GM10847 (cell line): ENCODE data around the gene JAM2.

Source experiments
- POLR2A ChIP-seq: IDR thresholded peaks from 2 replicates; pipeline ENCODE4 v1.6.1; 2011; ENCODE audit not compliant: insufficient read length; ENCODE audit errors: extremely low read depth

The JAM2 gene

DNA sequence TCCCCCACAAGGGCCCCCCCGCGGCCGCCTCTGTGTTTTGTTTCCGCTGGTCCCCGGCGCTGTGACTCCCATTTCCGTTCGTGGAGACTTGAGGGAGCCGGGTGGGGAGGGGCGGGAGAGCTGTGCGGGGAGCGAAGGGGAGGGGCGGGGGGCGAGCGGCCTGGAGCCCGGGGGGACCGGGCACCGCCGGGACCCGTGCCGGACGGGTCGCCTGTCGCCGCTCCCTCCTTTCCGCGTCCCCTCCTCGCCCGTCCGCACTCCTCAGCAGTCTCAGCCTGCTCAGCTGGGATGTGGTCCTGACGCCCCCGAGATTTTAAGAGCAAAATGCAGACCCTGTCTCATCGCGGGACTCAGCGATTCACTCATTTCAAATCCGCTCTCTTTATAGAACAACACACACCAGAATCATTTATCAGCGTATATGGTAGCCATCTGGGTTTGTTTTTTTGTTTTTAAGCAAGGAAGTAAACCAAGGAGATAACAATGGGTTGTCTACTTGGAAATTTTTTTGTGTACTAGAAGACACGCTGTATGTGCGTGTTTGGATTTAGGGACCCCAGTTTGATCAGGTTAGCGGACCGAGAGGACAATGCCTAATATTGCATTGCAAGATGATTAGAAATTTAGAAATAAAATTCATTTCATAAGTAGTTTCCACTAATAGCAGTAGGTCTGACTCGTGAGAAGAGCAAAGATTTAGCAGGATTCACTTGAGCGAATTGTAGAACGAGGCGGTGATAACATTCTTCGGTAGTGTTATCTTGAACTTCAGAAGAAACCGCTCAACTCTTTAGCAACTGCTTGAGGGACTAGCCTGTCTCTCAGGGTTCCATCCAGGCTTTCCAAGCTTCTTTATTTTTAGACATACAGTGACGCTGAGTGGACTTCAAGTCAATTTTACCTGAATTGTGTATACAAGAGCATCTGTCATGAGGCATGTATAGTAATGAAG is 96.9 kb downstream of the JAM2 start:
- no peak for TF ChIP-seq POLR2A

DNA sequence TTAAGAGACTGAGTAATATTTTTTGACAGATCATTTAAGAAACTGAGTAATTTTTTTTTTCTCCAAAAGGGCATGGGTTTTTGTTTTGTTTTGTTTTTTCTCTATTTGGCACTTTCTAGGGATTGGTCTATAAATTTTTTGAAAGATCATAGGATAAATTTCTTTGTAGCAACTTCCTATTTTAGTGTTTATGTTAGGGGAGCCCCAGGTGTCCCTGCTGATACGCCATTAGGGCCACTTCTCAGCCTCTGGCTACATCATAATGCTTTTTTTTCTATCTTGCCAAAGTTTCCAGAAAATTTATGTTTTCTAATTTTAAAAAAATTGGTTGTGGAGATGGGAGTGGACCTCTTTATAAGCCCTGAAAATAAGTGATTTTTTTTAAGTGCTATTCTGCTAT is 98.4 kb downstream of the JAM2 start:
- TF ChIP-seq POLR2A: no peak

DNA sequence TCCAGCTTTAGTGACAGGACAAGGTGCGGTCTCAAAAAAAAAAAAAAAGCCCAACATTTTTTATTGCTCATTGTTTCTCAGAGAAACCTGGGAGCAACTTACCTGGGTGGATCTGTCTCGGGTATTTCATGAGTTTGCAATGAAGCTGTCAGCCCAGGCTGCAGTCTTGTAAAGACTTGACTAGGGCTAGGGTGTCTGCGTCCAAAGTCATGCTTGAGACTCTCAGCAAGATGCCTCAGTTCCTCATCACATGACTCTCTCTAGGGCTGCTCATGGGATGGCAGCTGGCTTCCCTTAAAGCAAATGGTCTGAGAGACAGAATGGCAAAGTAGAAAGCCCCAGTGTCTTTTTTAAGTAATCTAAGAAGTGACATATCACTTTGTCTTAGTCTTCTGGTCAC is 103.8 kb downstream of the JAM2 start:
- no peak for TF ChIP-seq POLR2A

GRCh38 chr21:25744854-25745253 is 105.8 kb downstream of the JAM2 start:
- TF ChIP-seq POLR2A: no peak

DNA sequence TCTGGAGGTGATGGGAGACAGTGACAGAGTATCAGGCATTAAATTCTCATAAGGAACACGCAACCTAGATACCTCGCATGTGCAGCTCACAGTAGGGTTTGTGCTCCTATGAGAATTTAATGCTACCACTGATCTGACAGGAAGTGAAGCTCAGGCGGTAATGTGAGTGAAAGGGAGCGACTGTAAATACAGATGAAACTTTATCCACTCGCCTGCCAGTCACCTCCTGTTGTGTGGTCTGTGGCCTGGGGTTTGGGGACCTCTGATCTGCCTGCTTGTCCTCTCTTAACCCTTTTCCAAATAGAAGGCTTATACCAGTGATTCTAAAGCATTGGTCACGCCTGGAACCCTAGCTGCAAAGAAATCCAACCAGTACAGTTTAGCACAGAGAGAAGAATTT is 111.0 kb downstream of the JAM2 start:
- no peak for TF ChIP-seq POLR2A

GRCh38 chr21:25752416-25752815 is 113.4 kb downstream of the JAM2 start:
- TF ChIP-seq POLR2A: no peak

- no peak for TF ChIP-seq POLR2A
Observed at GRCh38 chr21:25756190-25756932, 117.3 kb downstream of the JAM2 start.

- no peak for TF ChIP-seq POLR2A
Observed at GRCh38 chr21:25757531-25757930, 118.5 kb downstream of the JAM2 start.

- TF ChIP-seq POLR2A: no peak
Observed at GRCh38 chr21:25759573-25759972, 120.5 kb downstream of the JAM2 start.

GRCh38 chr21:25760061-25760460 is 121.0 kb downstream of the JAM2 start:
- TF ChIP-seq POLR2A: no peak

DNA sequence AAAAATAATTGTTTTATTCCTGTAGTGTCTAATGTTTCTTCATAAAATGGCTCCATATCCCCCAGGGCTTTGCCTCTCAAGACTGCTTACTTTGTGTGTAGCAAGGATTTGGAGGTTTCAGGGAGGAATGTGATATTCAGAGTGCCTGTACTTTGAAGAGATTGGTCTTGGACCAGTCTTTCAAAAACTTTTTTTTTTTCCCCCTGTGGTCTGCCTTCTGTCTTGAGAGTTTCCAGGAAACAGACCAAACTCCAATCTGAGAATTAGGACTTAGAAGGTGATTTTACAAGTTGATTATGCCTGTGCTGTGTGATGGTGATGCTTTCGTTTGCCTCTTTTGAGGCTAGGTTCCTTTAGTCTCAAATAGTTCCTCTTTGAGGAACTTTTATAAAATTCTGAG is 121.6 kb downstream of the JAM2 start:
- no peak for TF ChIP-seq POLR2A

GRCh38 chr21:25764065-25764464 is 125.0 kb downstream of the JAM2 start:
- no peak for TF ChIP-seq POLR2A
